SW480 (cell line): Measurements from ENCODE around the gene RXRB.

Source experiments
- DNase-seq: peaks from one replicate; pipeline ENCODE4 v3.0.0-alpha.2; 2016; ENCODE audit warnings: low spot score

Gene RXRB

DNA sequence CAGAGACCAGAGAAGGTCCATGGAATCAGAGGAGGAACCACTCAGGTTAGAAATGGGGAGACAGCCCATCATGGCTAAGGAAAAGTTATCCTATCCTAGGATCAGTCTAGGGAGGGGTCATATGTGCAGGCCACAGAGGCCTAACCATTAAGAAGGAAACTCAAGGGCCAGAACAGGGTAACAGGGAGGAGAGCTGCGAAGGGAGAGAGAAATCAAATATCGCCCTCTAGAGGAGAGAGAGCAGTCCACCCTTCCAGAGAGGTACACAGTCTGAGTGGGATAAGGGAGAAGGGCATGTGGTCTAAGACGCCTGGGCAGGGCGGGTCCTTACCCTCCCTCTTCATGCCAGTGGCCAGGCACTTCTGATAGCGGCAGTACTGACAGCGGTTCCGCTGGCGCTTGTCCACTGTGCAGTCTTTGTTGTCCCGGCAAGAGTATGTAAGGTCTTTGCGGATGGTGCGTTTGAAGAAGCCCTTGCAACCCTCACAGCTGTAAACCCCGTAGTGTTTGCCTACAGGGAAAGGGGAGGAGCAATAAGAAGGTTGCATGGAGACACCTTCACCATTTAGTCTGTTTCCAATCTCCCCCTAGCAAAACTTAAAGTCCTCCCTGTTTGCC lies 2.9 kb downstream of the RXRB start:
- peak; percentile 70 for DNase-seq

DNA sequence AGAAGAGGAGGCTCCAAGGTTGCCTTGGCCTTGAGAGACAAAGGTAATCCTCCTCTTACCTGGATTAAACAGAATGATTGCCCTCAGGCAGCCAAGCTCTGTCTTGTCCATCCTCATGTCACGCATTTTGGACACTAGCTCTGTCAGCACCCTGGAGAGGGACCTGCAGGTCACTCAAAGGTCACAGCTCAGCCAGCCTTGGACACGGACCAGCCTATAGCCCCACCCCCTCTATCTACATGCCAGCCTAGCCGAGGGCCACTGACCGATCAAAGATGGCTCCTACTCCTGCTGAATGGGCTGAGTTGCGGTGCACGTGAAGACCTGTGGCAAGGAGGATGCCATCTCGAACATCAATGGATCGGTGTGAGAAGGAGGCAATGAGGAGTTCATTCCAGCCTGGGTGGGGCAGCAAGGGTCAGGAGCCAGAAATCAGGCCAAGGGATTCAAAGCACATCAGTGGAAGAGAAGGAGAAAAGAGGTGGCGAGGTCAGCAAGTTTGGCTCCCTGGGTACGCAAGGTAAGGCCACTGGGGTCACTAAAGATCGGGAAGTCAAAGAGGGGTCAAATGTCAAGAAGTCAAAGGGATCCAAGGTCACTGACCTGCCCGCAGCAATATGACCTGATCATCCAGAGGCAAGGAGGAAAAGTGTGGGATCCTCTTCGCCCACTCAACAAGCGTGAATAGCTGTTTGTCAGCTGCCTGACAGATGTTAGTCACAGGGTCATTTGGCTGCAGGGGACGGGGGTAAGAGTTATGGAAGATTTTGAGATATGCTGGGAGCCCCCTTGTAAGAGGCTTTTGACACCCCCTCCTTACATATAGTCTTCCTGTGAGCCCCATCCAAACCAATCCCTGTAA lies 4.9 kb downstream of the RXRB start:
- DNase-seq: no peak

DNA sequence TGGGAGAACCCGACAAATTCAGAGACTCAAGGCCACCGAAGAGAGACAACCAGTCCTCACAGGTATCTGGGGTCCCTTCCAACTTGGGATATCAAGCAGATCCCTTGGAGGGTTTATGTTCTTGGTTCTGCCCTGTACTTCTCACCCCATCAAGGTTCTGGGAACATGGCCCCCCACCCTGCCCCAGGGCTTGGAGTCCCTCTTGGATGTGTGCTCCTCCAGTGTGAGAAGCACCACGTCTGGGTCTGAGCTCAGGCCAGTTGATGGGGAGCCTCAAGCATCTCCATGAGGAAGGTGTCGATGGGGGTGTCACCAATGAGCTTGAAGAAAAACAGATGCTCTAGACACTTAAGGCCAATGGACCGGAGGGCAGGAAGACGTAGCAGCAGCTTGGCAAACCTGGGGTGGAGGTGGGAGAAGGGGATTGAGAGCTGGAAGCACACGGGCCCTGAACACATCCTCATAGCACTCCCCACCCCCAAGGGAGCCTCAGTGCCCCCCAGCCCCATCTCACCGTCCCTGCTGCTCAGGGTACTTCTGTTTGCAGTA lies 6.0 kb downstream of the RXRB start:
- no peak for DNase-seq

DNA sequence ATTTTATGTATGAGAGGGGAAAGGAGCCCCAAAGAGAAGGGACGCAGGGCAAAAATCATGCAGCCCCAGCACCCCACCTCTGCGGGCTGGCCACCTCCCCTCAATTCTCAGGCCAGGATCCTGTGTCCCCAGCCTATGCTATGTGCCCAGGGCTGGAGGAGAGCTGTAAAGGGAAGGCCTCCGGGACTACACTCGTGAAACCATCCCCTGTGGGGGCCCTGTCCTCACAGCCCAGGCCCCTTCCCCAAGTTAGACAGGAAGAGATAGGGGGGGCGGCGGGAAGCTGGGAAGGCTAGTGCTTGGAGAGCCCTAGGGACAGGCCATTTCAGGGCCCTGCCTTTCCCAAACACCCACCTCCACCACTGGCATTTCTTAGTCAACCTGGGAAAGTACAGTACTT lies 6.8 kb downstream of the RXRB start:
- DNase-seq: no peak

DNA sequence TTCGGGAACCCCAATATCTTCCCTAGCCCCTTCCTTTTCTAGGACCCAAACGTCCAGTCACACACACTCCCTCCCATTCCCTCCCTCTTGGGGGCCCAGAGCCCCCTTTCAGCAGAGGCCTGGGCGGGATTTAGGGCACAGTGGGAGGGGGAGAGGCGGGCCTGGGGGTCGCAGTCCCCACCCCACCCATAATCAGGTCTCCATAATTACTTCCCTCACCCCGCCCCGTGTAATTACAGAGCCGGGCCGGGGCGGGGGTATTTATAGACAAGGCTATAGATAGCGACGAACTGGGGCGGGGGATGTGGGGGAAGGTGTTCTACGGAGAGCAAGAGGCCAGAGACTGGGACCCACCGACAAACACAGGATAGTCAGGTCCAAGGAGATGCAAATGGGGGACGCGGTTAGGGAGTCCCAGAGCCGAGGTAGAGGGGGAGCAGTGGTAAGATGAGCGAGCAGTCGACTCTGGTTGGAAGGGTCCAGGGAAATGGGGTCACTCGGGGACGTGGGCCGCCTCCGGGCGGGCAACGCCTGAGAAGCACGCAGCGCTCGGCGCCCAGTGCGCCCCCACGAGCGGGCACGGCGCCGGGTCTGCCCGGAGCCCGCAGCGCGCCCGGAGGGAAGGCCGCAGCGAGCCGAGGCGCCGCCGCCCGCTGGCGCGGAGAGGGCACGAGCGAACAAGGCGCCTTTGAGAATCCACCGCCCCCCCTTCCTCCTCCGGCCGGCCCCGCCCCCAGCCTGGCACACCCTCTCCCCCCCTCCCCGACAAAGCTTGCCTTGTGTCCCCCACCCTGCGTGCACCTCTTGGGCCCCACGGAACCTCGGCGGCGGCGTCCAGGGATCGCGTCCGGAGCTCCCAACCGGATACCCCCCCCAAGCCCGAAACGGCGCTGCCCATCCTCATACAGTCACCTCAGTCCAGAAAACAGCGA lies 7.5 kb downstream of the RXRB start:
- DNase-seq: no peak

DNA sequence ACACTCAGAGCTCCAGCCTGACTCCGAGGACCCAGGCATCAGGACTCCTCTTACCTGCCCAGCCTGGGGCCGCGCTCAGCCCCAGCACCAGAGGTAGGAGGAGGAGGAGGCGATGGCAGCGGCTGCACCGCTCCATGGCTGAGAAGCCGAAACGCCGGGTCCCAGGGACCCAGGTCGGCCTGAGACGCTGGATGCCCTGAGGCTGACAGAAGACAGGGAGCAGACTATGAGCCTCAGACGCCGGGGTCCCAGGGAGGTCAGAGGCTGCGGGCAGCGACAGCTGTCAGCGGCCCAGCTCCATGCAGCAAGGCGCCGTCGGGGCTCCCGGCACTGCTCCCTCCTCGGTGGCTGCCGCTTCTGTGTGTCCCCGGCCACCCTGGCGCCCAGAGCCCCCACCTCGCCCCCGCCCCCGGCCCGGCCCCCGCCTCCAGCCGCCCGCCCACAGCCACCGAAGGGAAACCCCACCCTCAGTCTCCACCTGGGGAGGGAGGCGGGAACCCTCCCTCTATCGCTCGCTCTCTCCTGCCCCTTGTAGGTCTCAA lies 8.3 kb downstream of the RXRB start, which contains the start of gene COL11A2:
Gene COL11A2 (minus strand): TSS at position 363 of the 542 bp plus-strand sequence. CDS start 227 bp downstream, at position 136.
- DNase-seq: no peak

DNA sequence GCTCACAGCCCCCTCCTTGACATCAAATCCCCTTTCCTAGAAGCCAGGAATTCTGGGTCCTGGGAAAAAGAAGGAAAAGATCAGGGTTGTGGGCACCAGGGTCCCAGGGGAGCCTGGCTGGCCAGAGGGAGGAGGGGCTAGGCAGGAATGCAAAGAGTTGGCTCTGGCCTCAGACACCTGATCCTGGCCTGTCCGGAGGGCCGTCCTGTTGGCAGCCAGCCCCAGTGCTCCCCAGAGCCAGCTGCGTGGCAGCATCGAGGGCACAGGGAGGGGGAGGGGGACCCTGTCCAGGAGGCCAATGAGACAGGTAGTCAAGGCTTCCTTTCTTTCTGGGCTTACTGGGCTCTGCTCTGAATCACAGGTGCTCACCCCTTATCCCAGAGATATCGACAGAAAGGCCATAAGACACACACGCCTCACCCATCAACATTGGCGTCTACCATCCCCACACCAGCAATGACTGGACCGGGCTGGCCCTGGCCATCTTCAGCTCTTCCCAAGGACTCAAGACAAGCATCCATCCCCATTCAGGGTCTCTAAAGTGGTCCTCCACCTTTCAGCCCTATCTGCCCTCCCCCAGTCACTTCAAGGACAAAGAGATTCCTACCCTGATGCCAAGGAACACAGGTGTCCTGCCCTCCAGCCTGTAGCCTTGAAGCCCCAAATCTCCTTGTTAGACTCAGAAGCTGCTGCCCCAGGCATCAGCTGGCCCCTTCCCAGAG lies 8.9 kb downstream of the RXRB start:
- no peak for DNase-seq

DNA sequence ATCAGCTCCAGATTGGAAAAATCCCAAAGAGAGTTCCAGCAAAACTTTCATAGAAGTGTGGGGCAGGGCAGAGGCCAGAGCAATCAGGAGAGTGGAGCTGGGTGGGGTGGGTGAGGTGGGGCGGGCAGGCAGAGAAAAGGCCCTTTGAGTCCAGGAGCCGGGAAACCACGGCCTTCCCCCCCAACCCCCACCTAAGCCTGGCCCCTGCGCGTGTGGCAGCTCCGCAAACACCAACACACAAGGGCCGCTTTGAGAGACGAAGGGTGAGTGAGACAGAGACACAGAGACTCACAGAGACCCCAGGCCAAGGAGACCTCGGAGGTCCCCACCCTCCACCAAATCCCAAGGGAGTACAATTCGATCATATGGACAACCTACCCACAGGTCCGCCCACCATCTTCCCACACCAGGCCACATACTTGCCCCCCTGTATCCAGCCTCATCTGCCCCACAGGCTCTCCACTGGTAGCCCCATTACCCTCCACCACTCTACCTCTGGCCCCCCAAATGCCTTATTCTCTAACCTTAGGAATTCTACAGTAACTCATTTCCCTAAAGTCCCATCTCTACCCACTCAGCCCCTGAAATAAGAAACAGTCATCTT lies 9.9 kb downstream of the RXRB start:
- DNase-seq: no peak

DNA sequence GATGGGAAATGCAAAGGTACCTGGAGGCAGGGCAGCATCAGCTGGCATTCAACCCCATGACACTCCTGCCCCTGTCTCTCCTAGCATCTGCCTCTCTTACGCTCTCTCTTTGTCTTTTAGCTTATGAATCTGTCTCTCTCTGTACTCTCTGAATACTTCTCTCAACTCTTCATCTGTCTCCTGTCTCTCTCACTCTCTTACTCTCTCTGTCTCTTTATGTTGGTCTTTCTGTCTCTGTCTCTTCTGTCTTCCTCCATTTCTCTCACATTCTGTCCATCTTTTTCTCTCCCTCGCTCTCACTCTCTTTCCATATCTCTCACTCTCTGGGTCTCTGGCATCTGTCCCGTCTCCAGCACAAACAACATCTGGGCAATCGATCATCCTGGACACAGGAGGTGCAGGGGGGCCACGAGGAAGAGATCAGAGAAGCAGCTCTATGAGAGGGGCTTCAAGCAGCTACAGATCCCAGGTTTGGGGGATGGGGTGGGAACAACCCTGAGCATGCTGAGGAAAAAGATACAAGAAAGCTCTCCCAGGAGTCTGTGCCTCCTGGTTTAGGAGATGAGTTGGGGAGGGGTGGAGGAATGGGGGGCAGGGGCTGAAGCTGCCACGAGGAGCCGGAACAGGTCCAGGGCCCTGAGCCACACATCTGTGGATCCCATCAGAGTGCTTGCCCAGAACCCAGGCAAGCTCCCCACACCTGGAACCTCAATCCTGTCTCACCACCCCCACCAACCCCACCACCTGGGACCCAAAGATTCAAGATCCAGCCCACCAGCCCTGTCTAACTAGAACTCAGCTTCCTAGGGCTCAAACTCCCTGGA lies 10.6 kb downstream of the RXRB start:
- DNase-seq: no peak

DNA sequence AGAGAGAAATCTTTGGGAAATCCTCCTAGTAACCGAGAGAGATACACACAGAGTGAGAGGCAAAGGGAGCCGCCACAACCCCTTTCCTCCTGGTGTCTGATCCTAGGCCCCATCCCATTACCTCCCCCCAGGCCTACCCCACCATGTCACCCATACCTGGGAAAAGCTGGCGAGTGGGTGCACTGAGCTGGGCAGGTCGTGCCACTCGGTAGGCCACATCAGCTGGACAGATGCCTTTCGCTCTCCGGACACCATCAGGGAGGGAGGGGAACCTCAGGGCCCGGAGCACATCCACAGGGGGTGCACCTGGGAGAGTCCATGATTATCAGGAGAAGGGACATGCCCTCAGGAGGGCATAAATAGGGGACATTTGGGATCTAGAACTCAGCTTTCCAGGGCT lies 11.3 kb downstream of the RXRB start:
- no peak for DNase-seq

DNA sequence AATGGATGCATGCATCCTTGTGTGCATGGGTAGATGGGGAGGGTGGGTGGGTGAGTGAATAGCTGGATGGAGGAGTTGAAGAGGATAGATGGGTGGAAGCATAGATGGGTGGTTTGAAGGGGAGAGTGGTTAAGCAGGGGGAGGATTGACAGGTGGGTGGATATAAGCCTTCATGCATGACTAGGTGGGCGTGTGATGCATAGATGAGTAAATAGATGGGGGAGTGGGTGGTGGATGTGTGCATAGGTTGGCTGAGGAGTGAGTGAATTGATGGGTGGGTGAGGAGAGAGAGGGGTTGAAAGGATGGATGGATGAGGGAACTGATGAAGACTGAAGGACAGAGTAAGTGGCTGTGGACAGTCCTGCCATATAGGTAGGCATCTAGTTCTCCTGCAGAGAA lies 12.7 kb downstream of the RXRB start:
- no peak for DNase-seq

DNA sequence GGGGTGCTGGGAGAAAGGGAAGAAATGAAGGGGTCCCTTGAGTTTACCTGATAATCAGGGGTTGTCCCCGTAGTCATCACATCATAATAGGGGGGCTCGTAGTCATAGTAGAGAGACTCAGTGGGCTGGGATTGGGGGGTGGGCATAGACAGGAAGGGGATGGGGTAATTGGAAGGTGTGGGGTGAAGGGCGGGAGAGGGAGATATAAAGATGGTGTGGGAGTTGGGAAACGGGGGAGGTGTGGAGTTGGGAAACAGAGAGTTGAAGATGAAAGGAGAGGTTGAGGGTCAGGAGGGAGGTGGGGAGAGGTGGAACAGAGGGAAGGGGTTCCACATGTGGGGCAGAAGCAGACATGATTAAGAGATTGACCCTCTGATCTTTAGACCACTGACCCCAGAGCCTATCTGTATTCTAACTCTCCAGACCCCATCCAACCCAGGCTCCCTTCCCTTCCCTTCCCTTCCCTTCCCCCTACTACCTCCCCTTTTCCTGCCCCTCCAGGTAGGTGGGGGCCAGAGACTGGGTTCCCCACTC lies 14.7 kb downstream of the RXRB start:
- DNase-seq: no peak

DNA sequence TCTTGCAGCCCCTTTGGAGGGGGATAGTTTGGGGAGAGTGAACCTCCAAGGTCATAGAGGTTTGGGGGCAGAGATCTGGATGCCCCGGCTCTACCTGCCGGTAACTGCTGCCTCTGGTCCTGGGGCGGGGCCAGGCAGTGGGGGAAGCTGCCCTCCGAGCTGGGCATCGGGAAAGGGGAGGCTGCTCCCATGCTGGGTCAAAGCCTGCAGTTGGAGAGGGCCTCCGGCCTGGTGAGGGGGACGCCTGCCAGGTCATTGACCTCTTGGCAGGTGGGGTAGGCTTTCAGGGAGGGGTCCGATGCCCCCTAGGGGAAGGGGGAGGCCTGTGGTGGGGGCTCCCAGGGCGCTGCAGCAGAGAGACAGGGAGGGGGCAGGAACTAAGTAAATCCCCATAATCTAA lies 15.3 kb downstream of the RXRB start:
- DNase-seq: no peak

DNA sequence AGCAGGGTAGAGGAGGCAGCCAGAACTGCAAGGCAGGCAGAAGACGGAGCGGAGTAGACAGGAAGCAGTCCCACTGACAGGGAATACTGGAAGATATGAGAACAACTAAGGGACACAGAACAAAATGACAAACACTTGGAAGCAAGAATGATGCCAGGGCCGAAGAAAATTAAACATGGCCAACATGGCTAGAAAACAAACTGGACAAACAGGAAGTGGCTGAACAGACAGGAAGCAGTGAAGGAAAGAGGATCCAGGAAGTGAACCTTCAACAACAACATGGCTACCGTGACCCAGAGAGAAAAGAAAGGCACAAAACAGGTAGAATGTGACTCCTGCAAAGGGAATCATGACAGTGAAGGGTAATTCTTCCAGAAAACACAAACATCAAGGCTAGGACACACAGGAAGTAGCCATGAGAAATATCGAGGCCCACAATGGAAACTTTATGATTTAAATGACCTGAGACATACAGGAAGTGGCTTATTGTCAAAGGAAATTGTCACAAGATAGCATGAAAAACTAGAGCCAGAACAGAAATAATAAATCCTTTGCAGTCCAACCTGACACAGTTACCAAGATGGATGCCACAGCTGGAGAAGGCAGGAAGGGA lies 17.3 kb downstream of the RXRB start:
- no peak for DNase-seq

DNA sequence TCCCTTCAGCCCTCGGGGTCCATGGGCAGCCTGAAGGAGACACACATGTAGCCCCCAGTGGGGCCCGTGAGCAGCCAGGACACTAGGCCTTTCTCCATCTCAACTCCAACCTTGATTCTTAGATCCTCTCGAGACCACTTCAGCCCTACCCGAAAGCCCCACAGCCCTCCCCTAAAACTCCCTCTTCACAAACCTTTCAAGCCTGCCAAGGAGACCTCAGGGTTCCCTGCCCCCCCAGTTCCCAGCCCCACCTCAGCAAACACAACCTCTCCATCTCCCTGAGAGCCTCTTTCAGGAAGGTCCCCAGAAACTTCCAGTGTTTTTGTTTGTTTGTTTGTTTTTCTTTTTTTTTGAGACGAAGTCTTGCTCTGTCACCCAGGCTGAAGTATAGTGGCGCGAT lies 19.3 kb downstream of the RXRB start:
- no peak for DNase-seq

DNA sequence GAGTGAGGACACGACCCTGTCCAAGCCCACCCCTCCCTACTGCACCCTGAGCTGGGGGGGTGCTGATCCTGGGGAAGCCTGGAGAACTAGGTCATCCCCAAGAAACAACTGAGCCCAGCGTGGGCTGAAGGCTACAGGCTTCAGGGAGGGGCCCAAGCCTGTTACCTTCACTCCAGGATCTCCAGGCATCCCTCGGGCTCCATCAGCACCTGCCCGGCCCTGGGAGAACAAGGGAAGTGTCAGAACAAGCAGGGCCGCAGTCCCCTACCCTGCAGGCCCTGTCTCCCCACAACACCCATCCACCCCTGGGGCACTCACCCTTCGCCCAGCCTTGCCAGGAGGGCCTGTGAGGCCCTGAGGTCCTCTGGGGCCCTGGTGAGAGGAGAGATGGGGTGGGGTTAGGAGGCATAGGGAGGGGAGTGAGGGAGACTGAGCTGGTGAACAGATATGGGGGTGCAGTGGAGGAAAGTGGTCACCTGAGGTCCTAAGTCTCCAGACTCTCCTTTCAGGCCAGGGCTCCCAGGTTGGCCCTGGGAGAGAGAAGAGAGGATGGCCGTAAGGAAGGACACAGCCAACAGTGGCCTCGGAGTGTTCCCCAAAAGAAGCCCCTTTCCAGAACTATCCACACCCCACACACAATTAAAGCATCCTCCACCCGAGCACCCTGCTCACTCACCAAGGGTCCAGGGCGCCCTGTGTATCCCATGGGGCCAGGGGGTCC lies 21.6 kb downstream of the RXRB start:
- DNase-seq: no peak

DNA sequence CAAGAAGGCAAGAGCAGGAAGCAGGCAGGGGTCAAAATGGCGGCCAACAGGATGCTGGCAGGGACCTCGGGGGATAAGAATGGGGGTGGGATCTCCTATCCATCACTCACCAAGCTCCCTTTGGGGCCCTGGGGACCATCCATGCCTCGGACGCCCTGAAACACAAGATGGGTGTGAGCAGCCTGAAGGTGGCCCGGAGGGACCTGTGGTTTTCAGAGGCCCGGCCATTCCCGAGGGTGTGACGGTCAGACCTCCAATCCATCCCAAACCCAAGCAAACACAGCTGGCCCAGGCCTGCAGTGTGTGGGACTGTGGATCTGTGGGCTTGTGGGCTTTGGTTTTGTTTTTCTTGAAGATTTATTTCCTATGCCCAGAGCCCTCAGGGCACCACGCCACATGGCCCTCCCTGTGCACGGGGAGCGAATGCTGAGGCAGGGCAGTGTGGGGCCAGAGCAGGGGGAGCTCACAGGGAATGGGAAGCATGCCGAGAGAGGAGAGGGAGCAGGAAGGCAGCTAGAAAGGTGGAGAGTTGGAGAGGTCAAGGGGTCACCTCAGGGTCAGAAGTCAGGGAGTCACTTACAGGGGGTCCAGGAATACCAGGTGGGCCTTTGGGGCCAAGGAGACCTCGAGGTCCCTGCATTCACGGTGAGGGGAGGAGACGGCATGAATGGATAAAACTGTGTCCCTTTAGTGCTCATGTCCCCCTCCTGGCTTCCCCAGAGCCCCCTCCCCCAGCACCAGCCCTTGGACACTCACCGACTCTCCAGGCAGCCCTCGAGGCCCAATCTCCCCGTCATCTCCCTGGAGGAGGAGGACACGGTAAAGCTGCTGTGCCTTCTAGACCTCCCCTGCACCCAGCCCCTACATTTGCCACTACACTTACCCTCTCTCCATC lies 22.7 kb downstream of the RXRB start:
- no peak for DNase-seq

DNA sequence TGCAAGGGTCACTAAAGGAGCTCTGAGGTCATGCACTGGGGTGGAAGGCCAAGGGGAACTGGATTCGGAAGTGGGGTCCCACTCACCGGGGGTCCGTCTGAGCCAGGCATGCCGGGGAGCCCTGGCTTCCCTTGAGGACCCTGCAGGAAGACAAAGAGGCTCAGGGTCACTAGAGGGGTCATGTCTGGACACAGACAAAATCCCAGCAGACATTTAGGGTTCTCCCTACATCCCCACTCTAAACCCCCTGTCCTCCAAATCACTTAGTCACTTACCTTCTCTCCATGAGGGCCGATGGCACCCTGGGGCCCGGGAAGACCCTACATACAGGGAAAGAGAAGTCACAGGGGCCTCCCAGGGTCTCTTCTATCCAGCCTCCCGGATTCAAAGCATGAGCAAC lies 23.6 kb downstream of the RXRB start:
- no peak for DNase-seq
